ENCODE measurements around the gene DIP2B.

Gene DIP2B

DNA sequence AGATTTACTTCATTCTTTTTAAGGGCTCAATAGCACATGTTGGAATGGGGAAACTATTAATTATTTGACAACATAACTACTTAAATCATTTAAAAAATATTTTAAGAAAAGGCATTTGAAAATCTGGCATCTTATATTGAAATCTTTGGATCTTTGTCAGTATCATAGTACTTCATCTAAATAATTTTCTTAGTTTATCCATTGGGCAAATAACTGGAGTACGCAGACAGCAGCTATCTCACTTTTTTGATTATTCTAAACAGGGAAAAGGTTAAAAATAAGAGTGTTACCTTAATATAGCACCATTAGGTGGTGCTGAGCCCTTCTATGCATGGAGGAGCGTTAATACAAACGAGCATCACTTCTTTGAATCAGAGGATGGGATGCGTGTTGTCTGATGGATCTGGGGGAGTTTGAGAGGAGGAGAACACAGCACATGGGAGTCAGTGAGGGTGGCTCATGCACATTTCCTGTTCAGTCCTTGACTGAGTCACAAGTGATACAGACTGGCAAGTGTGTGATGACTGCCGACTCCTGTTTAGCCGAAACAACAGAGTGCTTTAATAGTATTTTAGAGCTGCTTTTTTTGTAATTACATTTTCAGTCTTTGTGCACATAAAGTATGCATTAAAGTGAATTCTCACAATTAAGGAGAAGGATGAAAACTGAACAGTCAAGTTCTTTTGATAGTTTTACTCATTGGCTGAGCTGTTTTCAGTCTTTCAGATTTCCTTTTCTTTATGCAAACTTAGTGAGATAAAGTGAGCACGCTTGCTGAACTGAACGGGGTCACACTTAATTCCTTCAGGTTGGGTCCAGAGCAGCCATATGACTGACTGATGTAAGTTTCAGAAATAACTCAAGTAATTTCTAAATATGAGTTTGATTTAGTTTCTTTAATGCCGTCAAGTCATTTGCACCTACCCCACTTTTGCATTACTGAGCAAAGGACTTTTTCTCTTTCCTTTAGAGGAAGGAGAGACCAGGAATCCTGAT lies 92.7 kb downstream of the DIP2B start:
- Histone ChIP-seq H3K27me3 (no peaks in the 10 kb centered on the region), H3K4me3 (ENCODE audit: low read depth, low read length) (no peak overlapping the region)

GRCh38 chr12:50598321-50598862 lies 93.6 kb downstream of the DIP2B start:
- no peaks in the 10 kb centered on the region for H3K36me3 ChIP-seq
- TF ChIP-seq, protein P1, sequence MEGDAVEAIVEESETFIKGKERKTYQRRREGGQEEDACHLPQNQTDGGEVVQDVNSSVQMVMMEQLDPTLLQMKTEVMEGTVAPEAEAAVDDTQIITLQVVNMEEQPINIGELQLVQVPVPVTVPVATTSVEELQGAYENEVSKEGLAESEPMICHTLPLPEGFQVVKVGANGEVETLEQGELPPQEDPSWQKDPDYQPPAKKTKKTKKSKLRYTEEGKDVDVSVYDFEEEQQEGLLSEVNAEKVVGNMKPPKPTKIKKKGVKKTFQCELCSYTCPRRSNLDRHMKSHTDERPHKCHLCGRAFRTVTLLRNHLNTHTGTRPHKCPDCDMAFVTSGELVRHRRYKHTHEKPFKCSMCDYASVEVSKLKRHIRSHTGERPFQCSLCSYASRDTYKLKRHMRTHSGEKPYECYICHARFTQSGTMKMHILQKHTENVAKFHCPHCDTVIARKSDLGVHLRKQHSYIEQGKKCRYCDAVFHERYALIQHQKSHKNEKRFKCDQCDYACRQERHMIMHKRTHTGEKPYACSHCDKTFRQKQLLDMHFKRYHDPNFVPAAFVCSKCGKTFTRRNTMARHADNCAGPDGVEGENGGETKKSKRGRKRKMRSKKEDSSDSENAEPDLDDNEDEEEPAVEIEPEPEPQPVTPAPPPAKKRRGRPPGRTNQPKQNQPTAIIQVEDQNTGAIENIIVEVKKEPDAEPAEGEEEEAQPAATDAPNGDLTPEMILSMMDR (IDR thresholded peaks at IDR 0.05; ENCODE audit: low read depth, low read length) = no peak
- H3K27me3 ChIP-seq = no peaks in the 10 kb centered on the region
- no peaks in the 10 kb centered on the region for H3K9me3 ChIP-seq
- DNase-seq = no peak
- no peak overlapping the region for H3K4me3 ChIP-seq (ENCODE audit: low read depth, low read length)
- H3K4me1 ChIP-seq = 0 out of 2 replicates have a peak, but pooled peaks cover 4% of the 10 kb centered on the region

More for the DNA sequence above, 92.7 kb downstream of the DIP2B start:
- TF ChIP-seq, protein P1 (IDR thresholded peaks at IDR 0.05; ENCODE audit: low read depth, low read length) = no peak
- Histone ChIP-seq H3K36me3 (no peaks in the 10 kb centered on the region), H3K9me3 (no peaks in the 10 kb centered on the region), H3K4me1 (0 out of 2 replicates have a peak, but pooled peaks cover 4% of the 10 kb centered on the region)
- no peak for DNase-seq

- DNase-seq = no peak
- Histone ChIP-seq H3K4me1 (0 out of 2 replicates have a peak, but pooled peaks cover 4% of the 10 kb centered on the region), H3K9me3 (no peaks in the 10 kb centered on the region), H3K4me3 (ENCODE audit: low read depth, low read length) (no peak overlapping the region), H3K36me3 (no peaks in the 10 kb centered on the region), H3K27me3 (no peaks in the 10 kb centered on the region)
- TF ChIP-seq, protein P1 (IDR thresholded peaks at IDR 0.05; ENCODE audit: low read depth, low read length) = no peak
Measured at GRCh38 chr12:50599366-50600095, 94.7 kb downstream of the DIP2B start.

GRCh38 chr12:50600364-50600763 lies 95.6 kb downstream of the DIP2B start:
- TF ChIP-seq, protein P1 (IDR thresholded peaks at IDR 0.05; ENCODE audit: low read depth, low read length) = no peak
- Histone ChIP-seq H3K27me3 (no peaks in the 10 kb centered on the region), H3K4me3 (ENCODE audit: low read depth, low read length) (no peak overlapping the region), H3K4me1 (0 out of 2 replicates have a peak, but pooled peaks cover 4% of the 10 kb centered on the region), H3K9me3 (no peaks in the 10 kb centered on the region), H3K36me3 (no peaks in the 10 kb centered on the region)
- no peak for DNase-seq

DNA sequence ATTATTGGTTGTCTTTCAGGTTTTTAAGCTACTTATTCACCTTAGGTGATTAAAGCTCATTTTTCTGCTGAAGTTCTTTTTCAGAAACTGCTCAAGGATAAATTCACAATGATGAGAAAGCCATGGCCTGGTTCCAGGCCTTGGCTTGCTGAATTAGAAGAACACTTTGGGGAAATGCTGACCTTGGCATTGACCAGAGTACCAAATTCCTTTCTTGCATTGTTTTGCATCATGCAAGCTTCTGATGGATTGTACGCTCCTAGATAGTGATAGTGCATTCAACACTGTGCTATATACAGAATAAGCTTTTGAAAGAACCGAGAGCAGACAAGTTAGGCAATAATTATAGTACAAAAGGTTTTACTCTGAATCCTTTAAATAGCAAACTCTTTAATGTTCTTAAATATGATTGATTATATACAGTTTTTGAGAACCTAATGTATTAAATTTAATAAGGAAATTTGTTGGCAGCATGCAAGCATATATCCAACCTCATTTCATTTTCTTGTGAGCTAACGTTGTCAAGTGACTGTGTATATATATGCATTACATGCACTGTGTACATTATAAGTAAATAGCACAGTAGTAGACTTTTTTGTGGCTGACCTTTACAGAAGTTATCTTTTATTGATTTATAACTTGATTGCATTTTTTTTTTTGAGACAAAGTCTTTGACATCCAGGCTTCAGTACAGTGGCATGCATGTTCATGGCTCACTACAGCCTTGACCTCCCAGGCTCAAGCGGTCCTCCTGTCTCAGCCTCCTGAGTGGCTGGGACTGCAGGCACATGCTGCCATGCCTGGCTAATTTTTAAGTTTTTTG lies 99.2 kb downstream of the DIP2B start:
- H3K27me3 ChIP-seq = no peaks in the 10 kb centered on the region
- no peaks in the 10 kb centered on the region for H3K36me3 ChIP-seq
- TF ChIP-seq, protein P1 (IDR thresholded peaks at IDR 0.05; ENCODE audit: low read depth, low read length) = no peak
- DNase-seq = no peak
- no peaks in the 10 kb centered on the region for H3K4me1 ChIP-seq
- no peak overlapping the region for H3K4me3 ChIP-seq (ENCODE audit: low read depth, low read length)
- no peaks in the 10 kb centered on the region for H3K9me3 ChIP-seq

All from BE2C (cell line).